HepG2 (cell line): ENCODE data around the gene ABCC2.

Experiments used
- CBX2 ChIP-seq, 2 experiments: fragments of 200-600 bp in 1 of 2; sonication (generic); formaldehyde crosslinking in 1 of 2; IDR thresholded peaks; 2 replicates each; pipeline versions ENCODE4 v1.7.0 to v1.8.1; 2018 to 2022; ENCODE audit warnings: low read depth in 2 of 2, low read length in 1 of 2, mild to moderate bottlenecking in 1 of 2, missing genetic modification reagents in 1 of 2
- FOXM1 ChIP-seq: sonication (generic); formaldehyde crosslinking; IDR thresholded peaks from 2 replicates; pipeline ENCODE4 v1.5.0; 2020; ENCODE audit warnings: missing genetic modification reagents
- KMT2A ChIP-seq: sonication (generic); formaldehyde crosslinking; IDR thresholded peaks from 2 replicates; pipeline ENCODE4 v1.4.0; 2020; ENCODE audit warnings: missing genetic modification reagents

DNA sequence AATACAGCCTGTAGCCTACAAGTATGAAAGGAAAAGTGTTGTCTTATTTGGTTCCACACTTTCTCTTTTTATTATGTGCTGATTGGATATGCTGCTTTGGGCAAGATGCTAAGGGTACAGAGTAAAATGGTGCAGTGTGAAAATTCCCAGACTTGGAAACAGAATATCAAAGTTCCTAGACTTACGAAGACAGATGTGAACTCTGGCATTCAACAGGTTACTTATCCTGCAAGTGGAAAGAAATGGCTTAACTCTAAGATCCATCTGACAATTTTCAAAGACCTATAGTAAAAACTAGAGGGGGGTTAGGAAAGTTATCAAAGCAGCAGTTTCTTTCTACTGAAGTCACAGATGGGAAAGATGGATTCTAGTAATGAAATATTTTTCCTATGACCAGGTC, 26.3 kb upstream of the ABCC2 start:
- TF ChIP-seq CBX2 (IDR thresholded peaks at IDR 0.05; ENCODE audit: low read depth, low read length) (no peak), CBX2 (CRISPR knock-in tag; IDR thresholded peaks at IDR 0.05; ENCODE audit: low read depth) (no peak), FOXM1 (CRISPR knock-in tag) (no peak), KMT2A (CRISPR knock-in tag) (no peak)
